ENCODE measurements around the gene ADRA1B. TPM values are rescaled to one million over a fixed set of nuclear protein-coding genes. Genes with fewer than 3 reads are reported as not detected.

Gene ADRA1B
- total and polyA plus RNA-seq, 9 donors, result 0.11 to 0.34 (median 0.24) TPM

GRCh38 chr5:159899067-159900049 is 16.9 kb upstream of the ADRA1B start:
- 80% methylated on average over 3 of the region's 4 CpGs for WGBS (ENCODE audit: insufficient coverage)
- Histone ChIP-seq H3K27ac (ENCODE audit: low read length) (no peak overlapping the region), H3K9me3 (replicated peaks; ENCODE audit: control insufficient read depth, low read depth, low read length) (no peaks in the 10 kb centered on the region), H3K36me3 (ENCODE audit: control insufficient read depth, insufficient read depth, low read length) (no peaks in the 10 kb centered on the region), H3K4me3 (ENCODE audit: low read length) (no peak overlapping the region), H3K4me1 (ENCODE audit: control insufficient read depth, insufficient read depth, low read length) (no peaks in the 10 kb centered on the region), H3K27me3 (ENCODE audit: control insufficient read depth, insufficient read depth, low read length) (no peaks in the 10 kb centered on the region)
- DNase-seq, result no peak

- H3K4me3 ChIP-seq (ENCODE audit: low read length), result no peak overlapping the region
- H3K36me3 ChIP-seq (ENCODE audit: control insufficient read depth, insufficient read depth, low read length), result no peaks in the 10 kb centered on the region
- WGBS (ENCODE audit: insufficient coverage), result no CpG with 5 or more reads among the region's 1 CpG
- no peak overlapping the region for H3K27ac ChIP-seq (ENCODE audit: low read length)
- no peaks in the 10 kb centered on the region for H3K27me3 ChIP-seq (ENCODE audit: control insufficient read depth, insufficient read depth, low read length)
- no peak for DNase-seq
- H3K4me1 ChIP-seq (ENCODE audit: control insufficient read depth, insufficient read depth, low read length), result no peaks in the 10 kb centered on the region
- H3K9me3 ChIP-seq (replicated peaks; ENCODE audit: control insufficient read depth, low read depth, low read length), result no peaks in the 10 kb centered on the region
These were observed 15.0 kb upstream of the ADRA1B start for GRCh38 chr5:159901308-159901707.

- no peaks in the 10 kb centered on the region for H3K36me3 ChIP-seq (ENCODE audit: control insufficient read depth, insufficient read depth, low read length)
- H3K27me3 ChIP-seq (ENCODE audit: control insufficient read depth, insufficient read depth, low read length), result peaks cover under 1% of the 10 kb centered on the region
- H3K4me1 ChIP-seq (ENCODE audit: control insufficient read depth, insufficient read depth, low read length), result no peaks in the 10 kb centered on the region
- H3K27ac ChIP-seq (ENCODE audit: low read length), result no peak overlapping the region
- H3K4me3 ChIP-seq (ENCODE audit: low read length), result no peak overlapping the region
- no peaks in the 10 kb centered on the region for H3K9me3 ChIP-seq (replicated peaks; ENCODE audit: control insufficient read depth, low read depth, low read length)
- no peak for DNase-seq
These were observed 14.5 kb upstream of the ADRA1B start for GRCh38 chr5:159901772-159902171.

GRCh38 chr5:159902444-159903121 is 13.7 kb upstream of the ADRA1B start:
- 69% methylated on average over 6 of the region's 8 CpGs for WGBS (ENCODE audit: insufficient coverage)
- H3K4me1 ChIP-seq (ENCODE audit: control insufficient read depth, insufficient read depth, low read length), result no peaks in the 10 kb centered on the region

DNA sequence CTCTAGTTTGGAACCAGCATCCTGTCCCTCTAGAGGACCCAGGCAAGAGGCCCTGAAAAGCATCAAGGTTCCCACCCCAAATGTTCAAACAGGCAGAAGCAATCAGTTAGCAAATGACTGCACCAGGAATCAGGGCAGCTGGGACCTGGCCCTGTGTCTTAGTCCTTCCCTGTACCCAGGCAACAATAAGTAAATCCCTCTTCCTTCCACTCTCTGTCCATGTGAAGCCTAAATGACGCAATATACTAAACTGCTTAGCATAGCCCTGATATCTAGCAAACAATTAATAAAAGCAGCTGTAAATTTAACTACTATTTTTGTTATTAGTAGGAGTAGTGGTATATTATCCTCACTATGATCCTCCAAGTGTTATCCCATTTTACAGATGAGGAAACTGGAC is 13.2 kb upstream of the ADRA1B start:
- no CpG with 5 or more reads among the region's 1 CpG for WGBS (ENCODE audit: insufficient coverage)
- Histone ChIP-seq H3K27ac (ENCODE audit: low read length) (no peak overlapping the region), H3K36me3 (ENCODE audit: control insufficient read depth, insufficient read depth, low read length) (no peaks in the 10 kb centered on the region), H3K9me3 (replicated peaks; ENCODE audit: control insufficient read depth, low read depth, low read length) (no peaks in the 10 kb centered on the region), H3K4me3 (ENCODE audit: low read length) (no peak overlapping the region), H3K27me3 (ENCODE audit: control insufficient read depth, insufficient read depth, low read length) (peaks cover 2% of the 10 kb centered on the region), H3K4me1 (ENCODE audit: control insufficient read depth, insufficient read depth, low read length) (no peaks in the 10 kb centered on the region)
- no peak for DNase-seq

More at GRCh38 chr5:159902444-159903121, 13.7 kb upstream of the ADRA1B start:
- Histone ChIP-seq H3K36me3 (ENCODE audit: control insufficient read depth, insufficient read depth, low read length) (no peaks in the 10 kb centered on the region), H3K9me3 (replicated peaks; ENCODE audit: control insufficient read depth, low read depth, low read length) (no peaks in the 10 kb centered on the region), H3K4me3 (ENCODE audit: low read length) (no peak overlapping the region), H3K27me3 (ENCODE audit: control insufficient read depth, insufficient read depth, low read length) (peaks cover 2% of the 10 kb centered on the region), H3K27ac (ENCODE audit: low read length) (no peak overlapping the region)
- no peak for DNase-seq

- no peak for DNase-seq
- Histone ChIP-seq H3K27me3 (ENCODE audit: control insufficient read depth, insufficient read depth, low read length) (peaks cover 4% of the 10 kb centered on the region), H3K4me1 (ENCODE audit: control insufficient read depth, insufficient read depth, low read length) (no peaks in the 10 kb centered on the region), H3K36me3 (ENCODE audit: control insufficient read depth, insufficient read depth, low read length) (no peaks in the 10 kb centered on the region), H3K27ac (ENCODE audit: low read length) (no peak overlapping the region), H3K4me3 (ENCODE audit: low read length) (no peak overlapping the region), H3K9me3 (replicated peaks; ENCODE audit: control insufficient read depth, low read depth, low read length) (no peaks in the 10 kb centered on the region)
- 70% methylated on average over 1 of the region's 1 CpG for WGBS (ENCODE audit: insufficient coverage)
These were observed 11.4 kb upstream of the ADRA1B start for GRCh38 chr5:159904874-159905273.

DNA sequence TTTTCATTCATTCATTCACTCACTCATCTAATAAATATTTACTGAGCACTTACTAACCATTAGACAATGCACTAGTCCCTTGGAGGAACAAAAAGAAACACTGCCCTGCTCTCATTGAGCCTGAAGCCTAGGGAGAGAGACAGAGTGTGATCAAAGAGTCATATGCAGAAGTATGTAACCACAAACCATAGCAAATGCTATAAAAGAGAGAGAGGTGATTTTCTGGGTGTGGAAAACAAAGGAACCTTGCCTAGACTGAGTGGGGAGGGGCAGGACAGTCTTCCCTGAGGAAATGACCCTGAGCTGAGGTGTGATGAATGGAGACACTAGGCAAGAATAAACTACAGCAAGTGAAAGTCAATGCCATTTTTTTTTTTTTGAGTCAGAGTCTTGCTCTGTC is 10.8 kb upstream of the ADRA1B start:
- H3K4me3 ChIP-seq (ENCODE audit: low read length), result no peak overlapping the region
- H3K36me3 ChIP-seq (ENCODE audit: control insufficient read depth, insufficient read depth, low read length), result no peaks in the 10 kb centered on the region
- H3K4me1 ChIP-seq (ENCODE audit: control insufficient read depth, insufficient read depth, low read length), result no peaks in the 10 kb centered on the region
- peaks cover 6% of the 10 kb centered on the region for H3K27me3 ChIP-seq (ENCODE audit: control insufficient read depth, insufficient read depth, low read length)
- H3K27ac ChIP-seq (ENCODE audit: low read length), result no peak overlapping the region
- no peak for DNase-seq
- no peaks in the 10 kb centered on the region for H3K9me3 ChIP-seq (replicated peaks; ENCODE audit: control insufficient read depth, low read depth, low read length)

DNA sequence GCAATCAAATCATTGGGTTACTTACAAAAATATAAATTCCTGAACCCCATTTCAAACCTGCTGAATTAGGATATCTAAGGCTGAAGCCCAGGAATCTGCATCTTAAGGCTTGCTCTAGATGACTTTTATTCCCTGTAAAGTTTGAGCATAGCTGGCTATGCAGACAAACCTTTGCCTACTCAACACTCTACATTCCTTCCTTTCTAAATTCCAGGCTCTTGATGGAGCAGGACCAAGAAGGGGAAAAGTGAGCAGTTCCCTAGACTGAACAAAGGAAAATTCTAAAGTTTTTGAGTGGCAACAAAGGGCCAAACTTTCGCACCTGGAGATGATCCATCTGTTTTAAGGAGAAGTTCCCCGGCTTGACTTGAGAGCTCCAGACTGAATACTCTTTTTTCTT is 9.8 kb upstream of the ADRA1B start:
- Histone ChIP-seq H3K4me3 (ENCODE audit: low read length) (no peak overlapping the region), H3K9me3 (replicated peaks; ENCODE audit: control insufficient read depth, low read depth, low read length) (no peaks in the 10 kb centered on the region), H3K36me3 (ENCODE audit: control insufficient read depth, insufficient read depth, low read length) (no peaks in the 10 kb centered on the region), H3K4me1 (ENCODE audit: control insufficient read depth, insufficient read depth, low read length) (no peaks in the 10 kb centered on the region), H3K27ac (ENCODE audit: low read length) (no peak overlapping the region), H3K27me3 (ENCODE audit: control insufficient read depth, insufficient read depth, low read length) (peaks cover 9% of the 10 kb centered on the region)
- 61% methylated on average over 2 of the region's 2 CpGs for WGBS (ENCODE audit: insufficient coverage)
- no peak for DNase-seq

GRCh38 chr5:159906943-159907342 is 9.3 kb upstream of the ADRA1B start:
- Histone ChIP-seq H3K27ac (ENCODE audit: low read length) (no peak overlapping the region), H3K4me1 (ENCODE audit: control insufficient read depth, insufficient read depth, low read length) (no peaks in the 10 kb centered on the region), H3K4me3 (ENCODE audit: low read length) (no peak overlapping the region), H3K9me3 (replicated peaks; ENCODE audit: control insufficient read depth, low read depth, low read length) (no peaks in the 10 kb centered on the region), H3K27me3 (ENCODE audit: control insufficient read depth, insufficient read depth, low read length) (peaks cover 9% of the 10 kb centered on the region), H3K36me3 (ENCODE audit: control insufficient read depth, insufficient read depth, low read length) (no peaks in the 10 kb centered on the region)
- no CpG with 5 or more reads among the region's 3 CpGs for WGBS (ENCODE audit: insufficient coverage)
- DNase-seq, result no peak

DNA sequence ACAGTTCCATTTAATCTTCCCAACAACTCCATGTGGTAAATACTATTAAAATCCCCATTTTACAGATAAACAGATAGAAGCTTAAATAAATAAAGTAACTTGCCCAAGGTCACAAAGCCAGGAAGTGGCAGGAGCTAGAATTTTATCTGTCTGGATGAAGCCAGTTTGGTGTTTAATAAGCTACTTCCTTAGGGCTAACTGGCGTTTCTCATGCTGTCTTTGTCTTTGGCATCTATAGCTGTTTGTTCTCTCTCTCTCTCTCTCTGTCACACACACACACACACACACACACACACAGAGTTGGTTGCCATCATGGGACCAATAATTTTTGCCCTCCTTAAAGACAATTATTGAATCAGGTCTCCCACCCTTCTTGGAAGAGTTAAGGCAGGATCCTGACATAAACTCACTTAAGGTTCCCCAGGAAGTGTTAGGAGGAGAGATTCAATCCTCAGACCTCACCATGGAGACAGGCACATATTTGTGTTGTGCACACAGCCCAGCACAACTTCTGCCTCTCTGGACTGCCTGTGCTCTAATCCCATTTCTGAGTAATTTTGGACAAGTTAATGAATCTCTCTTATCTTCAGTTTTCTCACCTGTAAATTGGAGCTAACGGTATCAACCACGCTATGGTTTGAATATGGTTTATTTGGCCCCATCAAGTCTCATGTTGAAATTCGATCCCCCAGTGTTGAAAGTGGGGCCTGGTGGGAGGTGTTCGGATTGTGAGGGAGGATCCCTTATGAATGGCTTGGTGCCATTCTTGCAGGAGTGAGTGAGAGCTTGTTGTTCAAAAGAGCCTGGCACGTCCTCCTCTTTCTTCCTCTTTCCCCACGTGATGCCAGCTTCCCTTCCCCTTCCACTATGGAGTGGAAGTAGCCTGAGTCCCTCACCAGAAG is 8.3 kb upstream of the ADRA1B start:
- H3K4me3 ChIP-seq (ENCODE audit: low read length), result no peak overlapping the region
- no CpG with 5 or more reads among the region's 7 CpGs for WGBS (ENCODE audit: insufficient coverage)

More for the DNA sequence above, 8.3 kb upstream of the ADRA1B start:
- Histone ChIP-seq H3K27me3 (ENCODE audit: control insufficient read depth, insufficient read depth, low read length) (peaks cover 10% of the 10 kb centered on the region), H3K27ac (ENCODE audit: low read length) (no peak overlapping the region), H3K4me1 (ENCODE audit: control insufficient read depth, insufficient read depth, low read length) (no peaks in the 10 kb centered on the region), H3K9me3 (replicated peaks; ENCODE audit: control insufficient read depth, low read depth, low read length) (no peaks in the 10 kb centered on the region), H3K36me3 (ENCODE audit: control insufficient read depth, insufficient read depth, low read length) (no peaks in the 10 kb centered on the region)
- no peak for DNase-seq
